GM21423 (cell line): Measurements from ENCODE around the gene NEURL1B.
"Not testable (repeated sequence)": the region's sequence is repeated elsewhere in the genome, so short reads cannot be mapped to it uniquely, and the experiment has no call there.

Experiments used
- ATAC-seq: cut with Tn5 transposase; IDR thresholded peaks from one replicate; pipeline ENCODE4 v1.9.1; 2021; ENCODE audit warnings: mild to moderate bottlenecking, moderate library complexity; ENCODE audit not compliant: unreplicated experiment

NEURL1B gene

GRCh38 chr5:172671091-172671490 is 30.0 kb downstream of the NEURL1B start:
- no peak for ATAC-seq

- no peak for ATAC-seq
Observed at GRCh38 chr5:172672681-172673080, 31.6 kb downstream of the NEURL1B start.

- ATAC-seq: no peak
Observed at GRCh38 chr5:172674155-172674554, 33.1 kb downstream of the NEURL1B start.

- no peak for ATAC-seq
Observed at GRCh38 chr5:172676914-172677475, 35.9 kb downstream of the NEURL1B start.

- not testable (repeated sequence) for ATAC-seq
Observed at GRCh38 chr5:172678362-172678874, 37.4 kb downstream of the NEURL1B start.

GRCh38 chr5:172678902-172679301 is 37.8 kb downstream of the NEURL1B start:
- no peak for ATAC-seq

- ATAC-seq: no peak
Observed at GRCh38 chr5:172679628-172680212, 38.7 kb downstream of the NEURL1B start.

- ATAC-seq: no peak
Observed at GRCh38 chr5:172680921-172681320, 39.9 kb downstream of the NEURL1B start.

GRCh38 chr5:172681421-172681820 is 40.4 kb downstream of the NEURL1B start:
- ATAC-seq: no peak

GRCh38 chr5:172683264-172683644 is 42.2 kb downstream of the NEURL1B start:
- ATAC-seq: no peak

- no peak for ATAC-seq
Observed at GRCh38 chr5:172683645-172684471, 42.8 kb downstream of the NEURL1B start.

GRCh38 chr5:172685091-172685490 is 44.0 kb downstream of the NEURL1B start:
- no peak for ATAC-seq

- no peak for ATAC-seq
Observed at GRCh38 chr5:172686111-172686510, 45.0 kb downstream of the NEURL1B start.

- no peak for ATAC-seq
Observed at GRCh38 chr5:172686539-172687390, 45.7 kb downstream of the NEURL1B start.

- ATAC-seq: no peak
Observed at GRCh38 chr5:172687940-172688339, 46.9 kb downstream of the NEURL1B start.

GRCh38 chr5:172688349-172689217 is 47.5 kb downstream of the NEURL1B start:
- ATAC-seq: no peak

GRCh38 chr5:172689218-172689572 is 48.1 kb downstream of the NEURL1B start:
- no peak for ATAC-seq

GRCh38 chr5:172689801-172690200 is 48.7 kb downstream of the NEURL1B start:
- no peak for ATAC-seq

GRCh38 chr5:172690258-172691075 is 49.4 kb downstream of the NEURL1B start:
- ATAC-seq: no peak
